Vagina (tissue), 2 donors: ENCODE measurements around the gene PCNX2. TPM values are rescaled to one million over a fixed set of nuclear protein-coding genes. Genes with fewer than 3 reads are reported as not detected.

ENCODE experiments used
- DNase-seq, 2 donors: peaks; one replicate each; pipeline ENCODE4 v3.0.0-alpha.2; 2017; ENCODE audit errors: extremely low spot score in 2 of 2
- H3K27ac ChIP-seq: fragments of 200-600 bp; sonication (generic); one replicate; pipeline ENCODE4 v1.5.1; 2019
- H3K27me3 ChIP-seq: fragments of 200-600 bp; sonication (generic); one replicate; pipeline ENCODE4 v1.5.1; 2019
- H3K36me3 ChIP-seq, 2 donors: fragments of 200-600 bp; sonication (generic); one replicate each; pipeline ENCODE4 v1.5.1; 2017 to 2019
- H3K4me1 ChIP-seq: fragments of 200-600 bp; sonication (generic); one replicate; pipeline ENCODE4 v1.5.1; 2019
- H3K4me3 ChIP-seq, 2 donors: fragments of 200-600 bp; sonication (generic); 1 replicate in 1 of 2; 2 replicates in 1 of 2; pipeline ENCODE4 v1.5.1; 2016 to 2019
- H3K9me3 ChIP-seq: fragments of 200-600 bp; sonication (generic); one replicate; pipeline ENCODE4 v1.5.1; 2019
- CTCF ChIP-seq, 3 experiments: fragments of 450-650 bp in 2 of 3; fragments of 200-600 bp in 1 of 3; sonication (generic) in 1 of 3; IDR thresholded peaks; one replicate each; pipeline ENCODE4 v1.5.1; 2017 to 2019; ENCODE audit warnings: antibody characterized with exemption in 3 of 3, mild to moderate bottlenecking in 2 of 3, moderate library complexity in 2 of 3
- POLR2A ChIP-seq, 2 donors: fragments of 450-650 bp; IDR thresholded peaks; one replicate each; pipeline ENCODE4 v1.6.1; 2017; ENCODE audit warnings: antibody characterized with exemption in 2 of 2, mild to moderate bottlenecking in 2 of 2, moderate library complexity in 2 of 2
- POLR2AphosphoS5 ChIP-seq, 2 donors: sonication (generic); formaldehyde crosslinking; IDR thresholded peaks; one replicate each; pipeline ENCODE4 v1.9.0; 2017; ENCODE audit warnings: antibody characterized with exemption in 2 of 2, mild to moderate bottlenecking in 2 of 2, low read depth in 1 of 2; ENCODE audit not compliant: insufficient read depth in 1 of 2
- intact Hi-C: fragments of 100-400 bp; cut with DNase I; formaldehyde crosslinking; loops from one replicate; pipeline ENCODE4 v1.15.1; 2023
- total RNA-seq: library from RNA; depleted of rRNA; stranded (reverse); fragments of >200 nt; gene quantifications from one replicate; pipeline ENCODE4 v1.2.3, GENCODE V29; 2016

PCNX2 gene
- total RNA-seq, 1 donor from 2014 or later: 29.2 TPM

DNA sequence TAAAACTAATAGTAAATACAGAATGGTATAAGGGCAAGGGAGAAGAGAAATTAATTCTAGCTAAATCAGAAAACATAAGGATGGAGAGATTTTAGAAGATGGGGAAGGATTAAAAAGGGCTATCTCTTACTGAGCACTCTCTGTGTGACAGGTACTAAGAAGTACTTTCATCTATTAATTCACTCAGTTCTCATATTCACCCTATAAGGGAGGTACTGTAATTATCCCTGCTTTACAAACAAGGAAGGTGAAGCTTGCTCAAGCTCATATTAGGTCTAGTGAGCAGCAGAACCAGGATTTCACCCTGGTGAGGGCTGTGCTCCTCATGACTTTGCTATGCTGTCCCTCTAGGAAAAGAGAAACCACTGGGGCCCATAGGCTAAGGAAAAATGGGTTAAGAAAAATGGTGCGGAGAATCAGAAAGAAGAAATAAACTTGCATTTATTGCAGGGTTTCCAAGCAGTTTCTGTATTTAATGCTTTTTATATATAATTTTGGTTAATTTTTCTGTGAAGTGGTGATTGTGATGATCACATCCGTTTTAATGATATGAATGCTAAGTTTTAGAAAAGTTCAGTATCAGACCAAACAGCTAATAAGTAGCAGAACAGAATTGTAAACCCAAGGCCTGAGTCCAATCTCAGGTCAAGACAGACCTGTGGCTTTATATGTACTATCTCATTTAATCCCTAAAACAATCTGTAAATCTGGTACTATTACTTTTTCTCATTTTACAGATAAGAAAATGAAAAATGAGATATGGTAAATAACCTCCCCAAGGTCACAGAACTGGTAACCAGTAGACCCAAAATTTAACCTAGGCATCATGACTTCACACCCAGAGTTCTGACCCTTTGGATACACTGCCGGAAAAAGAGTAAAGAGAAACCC lies 1.7 kb downstream of the PCNX2 start:
- Histone ChIP-seq H3K27ac (no peak overlapping the region), H3K4me1 (peaks cover 8% of the 10 kb centered on the region), H3K9me3 (no peaks in the 10 kb centered on the region), H3K4me3 (no peak overlapping the region), H3K36me3 (no peaks in the 10 kb centered on the region), H3K27me3 (no peaks in the 10 kb centered on the region)
- DNase-seq: no peak
- intact Hi-C loops: no loop called here
- TF ChIP-seq POLR2AphosphoS5 (IDR thresholded peaks at IDR 0.05; ENCODE audit: insufficient read depth in 1 of 2, low read depth in 1 of 2) (no peak), POLR2A (IDR thresholded peaks at IDR 0.05) (no peak)

DNA sequence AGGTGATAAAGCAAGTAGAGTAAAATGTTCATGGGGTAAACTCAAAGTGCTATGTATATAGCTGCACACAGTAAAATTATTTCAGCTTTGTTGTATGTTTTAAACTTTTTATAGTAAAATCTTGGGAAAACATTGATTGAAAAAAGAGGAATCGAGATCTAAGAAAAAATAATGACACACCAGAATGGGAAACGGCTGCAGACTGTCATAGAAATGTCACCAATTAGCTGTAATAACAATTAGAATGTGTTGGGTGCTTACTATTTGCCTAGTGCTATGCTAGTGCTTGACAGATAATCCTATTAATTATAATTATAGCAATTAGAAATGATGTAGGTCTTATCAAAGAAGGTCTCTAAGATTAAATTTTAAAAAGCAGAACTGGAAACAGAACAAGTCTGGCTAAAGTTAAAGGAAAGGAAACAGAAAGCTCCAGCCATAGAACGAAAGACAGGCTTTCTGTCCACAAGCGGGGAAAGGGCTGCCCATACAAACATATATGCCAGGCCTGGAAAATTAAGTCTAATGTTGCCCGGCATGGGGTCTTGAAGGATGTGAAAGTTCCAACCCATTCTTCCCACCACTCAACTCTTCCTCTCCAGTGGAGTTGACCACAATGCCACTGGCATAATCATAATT lies 5.0 kb downstream of the PCNX2 start:
- Histone ChIP-seq H3K27ac (no peak overlapping the region), H3K36me3 (no peaks in the 10 kb centered on the region), H3K4me1 (peaks cover 8% of the 10 kb centered on the region), H3K4me3 (no peak overlapping the region), H3K9me3 (no peaks in the 10 kb centered on the region), H3K27me3 (no peaks in the 10 kb centered on the region)
- no peak for DNase-seq
- TF ChIP-seq POLR2A (IDR thresholded peaks at IDR 0.05) (no peak), CTCF (IDR thresholded peaks at IDR 0.05) (no peak), POLR2AphosphoS5 (IDR thresholded peaks at IDR 0.05; ENCODE audit: insufficient read depth in 1 of 2, low read depth in 1 of 2) (no peak)
- intact Hi-C loops: no loop called here

DNA sequence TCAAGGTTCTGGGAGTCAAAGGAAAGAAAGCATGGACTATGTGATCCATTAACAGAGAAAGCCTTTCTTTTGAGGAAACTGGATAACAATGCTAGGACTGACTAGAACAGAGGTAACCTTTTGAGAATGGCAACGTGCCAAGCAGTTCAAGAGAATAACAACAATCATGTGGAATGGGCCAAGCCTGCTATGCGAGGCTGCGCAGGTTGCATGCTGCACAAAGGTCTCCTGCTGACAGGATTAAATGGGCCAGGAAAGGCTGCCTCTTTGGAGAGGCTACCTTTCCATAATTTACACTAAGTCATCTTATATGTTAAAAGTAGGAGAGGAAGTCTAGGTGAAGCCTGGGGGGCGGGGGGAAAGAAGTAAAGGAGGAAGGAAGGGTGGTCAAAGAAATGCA lies 5.8 kb downstream of the PCNX2 start:
- no peak for TF ChIP-seq POLR2AphosphoS5 (IDR thresholded peaks at IDR 0.05; ENCODE audit: insufficient read depth in 1 of 2, low read depth in 1 of 2)
- TF ChIP-seq POLR2A (IDR thresholded peaks at IDR 0.05): no peak
- TF ChIP-seq CTCF (IDR thresholded peaks at IDR 0.05): no peak
- Histone ChIP-seq H3K4me1 (peaks cover 3% of the 10 kb centered on the region), H3K4me3 (no peak overlapping the region), H3K9me3 (no peaks in the 10 kb centered on the region), H3K36me3 (no peaks in the 10 kb centered on the region), H3K27ac (no peak overlapping the region), H3K27me3 (no peaks in the 10 kb centered on the region)
- no peak for DNase-seq
- intact Hi-C loops: no loop called here

DNA sequence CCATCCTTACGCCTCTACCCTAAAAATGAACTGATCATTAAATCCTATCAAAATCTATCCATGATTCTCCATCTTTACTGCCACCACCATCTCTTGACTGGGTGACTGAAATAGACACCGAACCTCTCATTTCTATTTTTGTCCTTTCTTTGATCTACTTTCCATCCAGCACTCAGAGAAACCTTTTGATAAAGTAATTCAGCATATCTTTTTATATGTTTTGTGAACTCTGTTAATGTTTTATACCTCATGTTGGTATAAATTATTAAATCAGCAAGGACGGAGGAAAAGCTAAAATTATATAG lies 13.0 kb downstream of the PCNX2 start:
- Histone ChIP-seq H3K27me3 (no peaks in the 10 kb centered on the region), H3K36me3 (no peaks in the 10 kb centered on the region), H3K4me1 (no peaks in the 10 kb centered on the region), H3K4me3 (no peak overlapping the region), H3K9me3 (no peaks in the 10 kb centered on the region), H3K27ac (no peak overlapping the region)
- no peak for DNase-seq
- TF ChIP-seq POLR2AphosphoS5 (IDR thresholded peaks at IDR 0.05; ENCODE audit: insufficient read depth in 1 of 2, low read depth in 1 of 2): no peak
- TF ChIP-seq POLR2A (IDR thresholded peaks at IDR 0.05): no peak
- TF ChIP-seq CTCF (IDR thresholded peaks at IDR 0.05): no peak
- intact Hi-C loops: no loop called here

DNA sequence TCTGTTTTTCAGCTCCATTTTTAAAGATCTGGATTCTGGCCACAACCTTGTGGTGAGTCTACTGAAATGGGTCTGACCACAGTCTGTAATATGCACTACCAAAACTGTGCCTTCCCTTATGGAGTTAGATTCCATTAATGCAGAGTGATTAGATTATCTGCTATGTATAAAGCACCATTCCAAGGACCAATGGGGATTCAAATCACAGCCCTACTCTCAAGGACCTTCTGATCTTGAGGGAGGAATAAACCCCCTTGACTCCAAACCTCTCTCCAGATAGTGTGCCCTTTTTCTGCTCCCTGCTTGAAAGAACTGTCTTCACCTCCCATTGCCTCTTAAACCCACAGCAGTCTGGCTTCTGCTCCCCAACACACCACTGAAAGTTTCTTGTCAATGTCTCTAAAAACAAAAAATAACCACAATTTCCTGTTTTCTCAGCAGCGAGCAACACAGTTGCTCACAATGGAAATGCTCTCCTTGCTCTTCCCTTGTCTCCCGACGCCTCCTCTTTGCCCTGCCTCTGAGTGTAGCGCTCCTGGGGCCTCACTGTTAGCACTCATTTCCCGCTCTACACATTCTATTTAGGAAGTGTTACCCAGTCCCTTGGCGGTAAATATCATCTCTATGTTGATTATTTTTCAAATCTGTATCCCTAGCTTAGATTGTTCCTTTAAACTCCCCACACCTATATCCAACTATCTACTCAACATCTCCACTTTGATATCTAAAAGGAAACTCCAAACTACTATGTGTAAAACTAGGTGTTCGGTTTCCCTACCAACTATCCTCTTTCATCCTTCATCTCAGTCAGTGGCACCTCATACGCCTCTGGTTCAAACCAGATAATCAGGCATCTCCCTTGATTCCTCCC lies 13.6 kb downstream of the PCNX2 start:
- no peaks in the 10 kb centered on the region for H3K4me1 ChIP-seq
- intact Hi-C loops: no loop called here
- H3K4me3 ChIP-seq: no peak overlapping the region
- no peak for DNase-seq
- no peaks in the 10 kb centered on the region for H3K27me3 ChIP-seq
- H3K36me3 ChIP-seq: no peaks in the 10 kb centered on the region
- no peaks in the 10 kb centered on the region for H3K9me3 ChIP-seq
- no peak overlapping the region for H3K27ac ChIP-seq
- TF ChIP-seq POLR2AphosphoS5 (IDR thresholded peaks at IDR 0.05; ENCODE audit: insufficient read depth in 1 of 2, low read depth in 1 of 2) (no peak), CTCF (IDR thresholded peaks at IDR 0.05) (no peak), POLR2A (IDR thresholded peaks at IDR 0.05) (no peak)
